HG02981 (cell line): ENCODE measurements around the gene SUGCT.
"Not testable (repeated sequence)": the region's sequence is repeated elsewhere in the genome, so short reads cannot be mapped to it uniquely, and the experiment has no call there.

Source experiments
- ATAC-seq: cut with Tn5 transposase; IDR thresholded peaks from one replicate; pipeline ENCODE4 v1.9.1; 2021; ENCODE audit warnings: mild to moderate bottlenecking, moderate library complexity; ENCODE audit not compliant: unreplicated experiment

The SUGCT gene

GRCh38 chr7:40393660-40394059, 258.9 kb downstream of the SUGCT start:
- ATAC-seq = no peak

GRCh38 chr7:40394400-40394799, 259.6 kb downstream of the SUGCT start:
- no peak for ATAC-seq

DNA sequence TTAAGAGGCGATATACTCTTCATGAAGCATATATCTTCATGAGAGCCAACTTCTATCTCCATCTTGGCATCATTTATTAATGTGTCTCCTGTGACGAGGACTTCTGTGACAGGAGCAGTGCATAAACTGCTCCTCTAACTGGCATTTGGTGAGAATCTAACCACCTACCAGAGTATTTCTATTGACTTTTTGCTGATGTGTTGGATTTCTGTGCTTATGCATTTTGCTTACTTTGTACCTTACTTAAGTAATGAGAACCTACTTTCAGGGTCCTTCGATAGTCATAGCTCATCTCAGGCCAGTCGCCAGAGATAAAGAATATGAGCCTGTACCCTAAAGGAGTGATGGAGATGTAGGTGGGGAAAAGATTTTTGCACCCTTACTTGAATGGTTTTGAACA, 265.7 kb downstream of the SUGCT start:
- no peak for ATAC-seq

- ATAC-seq = no peak
Measured at GRCh38 chr7:40401406-40401805, 266.6 kb downstream of the SUGCT start.

- no peak for ATAC-seq
Measured at GRCh38 chr7:40402661-40403060, 267.9 kb downstream of the SUGCT start.

DNA sequence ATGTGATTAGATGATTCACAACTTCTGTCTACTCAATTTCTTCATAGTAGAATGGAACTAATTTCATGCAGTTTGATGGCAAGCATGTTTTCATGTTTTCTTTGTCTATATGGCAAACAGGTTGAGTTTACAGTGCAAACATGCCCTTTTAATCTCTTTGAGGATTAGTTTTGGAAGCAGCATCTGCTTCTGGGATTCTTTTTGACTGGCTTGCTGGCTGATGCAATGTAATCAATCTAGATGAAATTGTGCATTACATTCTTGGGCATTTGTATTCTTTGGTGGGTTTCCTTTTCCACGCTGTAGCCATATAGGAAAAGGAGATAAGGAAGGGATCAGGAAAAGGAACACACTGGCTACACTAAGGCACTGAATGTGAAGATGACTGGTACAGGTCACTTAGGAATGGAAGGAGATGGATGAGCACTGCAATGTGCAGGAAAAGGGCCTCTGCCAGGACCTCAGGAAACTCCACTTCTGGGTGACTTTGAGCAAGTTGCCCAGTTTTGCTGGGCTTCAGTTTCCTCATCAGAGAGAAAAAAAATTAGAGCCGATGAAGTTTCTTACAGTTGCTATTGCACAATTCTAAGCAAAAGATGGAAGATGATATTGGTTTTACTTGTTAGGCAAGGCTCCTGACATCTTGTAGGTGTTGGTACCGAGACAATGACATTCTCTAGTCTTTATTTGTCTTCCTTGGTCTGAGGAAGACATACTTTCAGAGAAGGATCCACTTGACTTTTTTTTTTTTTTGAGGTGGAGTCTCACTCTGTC, 269.1 kb downstream of the SUGCT start:
- ATAC-seq = no peak

- no peak for ATAC-seq
Measured at GRCh38 chr7:40405991-40406390, 271.2 kb downstream of the SUGCT start.

- no peak for ATAC-seq
Measured at GRCh38 chr7:40412323-40412722, 277.5 kb downstream of the SUGCT start.

- not testable (repeated sequence) for ATAC-seq
Measured at GRCh38 chr7:40414704-40415103, 279.9 kb downstream of the SUGCT start.

GRCh38 chr7:40418448-40418847, 283.6 kb downstream of the SUGCT start:
- no peak for ATAC-seq

DNA sequence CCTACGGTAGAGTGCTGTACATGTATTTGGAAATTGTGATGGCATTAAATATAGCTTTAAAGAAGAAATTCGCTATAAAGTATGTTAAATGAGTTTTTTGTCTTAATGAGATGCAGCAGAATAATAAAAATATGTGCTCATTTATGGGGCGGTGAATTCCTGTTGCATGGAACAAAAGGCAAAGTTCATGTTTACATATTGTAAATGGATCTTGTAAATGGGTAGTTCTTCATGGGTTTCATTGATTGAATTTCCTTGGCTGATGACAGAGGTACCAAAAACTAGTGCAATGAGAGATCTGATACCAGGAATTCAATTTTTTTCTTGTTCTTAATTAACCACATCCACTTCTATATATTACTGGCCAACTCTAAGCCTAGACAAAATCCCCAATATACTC, 284.2 kb downstream of the SUGCT start:
- no peak for ATAC-seq

DNA sequence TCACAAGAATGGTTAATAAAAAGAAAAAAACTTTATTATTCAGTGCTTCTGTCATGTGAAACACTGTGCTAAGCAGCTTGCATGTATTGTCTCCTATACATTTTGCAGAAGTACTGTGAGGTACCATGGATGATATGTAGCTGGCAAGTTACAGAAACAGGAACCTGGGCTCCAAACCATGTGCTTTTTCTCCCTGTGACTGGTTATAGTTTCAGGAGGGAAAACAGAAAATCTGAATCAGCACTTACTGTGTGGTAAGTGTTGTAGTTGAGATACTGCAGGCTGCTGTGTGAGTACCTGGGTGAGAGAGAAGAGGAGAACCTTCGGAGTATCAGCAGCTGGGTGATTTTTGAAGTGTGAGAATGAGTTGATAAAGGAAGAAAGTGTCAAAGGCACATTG, 285.0 kb downstream of the SUGCT start:
- ATAC-seq = no peak

DNA sequence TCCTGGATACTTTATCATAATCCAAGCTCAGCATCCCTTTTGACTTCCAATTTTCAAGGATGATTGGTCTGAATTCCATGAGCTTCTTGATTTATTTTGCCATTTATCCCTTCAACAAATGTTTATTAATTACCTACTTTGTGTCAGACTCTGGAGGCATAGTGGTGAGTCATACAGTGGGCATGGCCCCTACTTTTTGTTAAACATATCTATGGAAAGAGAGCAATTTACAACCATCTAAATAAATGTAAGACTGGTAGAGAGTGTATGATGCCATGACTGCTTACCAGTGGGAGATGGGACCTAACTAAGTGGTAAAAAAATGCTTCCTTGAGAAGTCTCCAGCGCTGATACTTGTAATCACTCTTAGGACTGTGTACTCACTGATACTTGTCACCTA, 286.6 kb downstream of the SUGCT start:
- ATAC-seq = no peak

DNA sequence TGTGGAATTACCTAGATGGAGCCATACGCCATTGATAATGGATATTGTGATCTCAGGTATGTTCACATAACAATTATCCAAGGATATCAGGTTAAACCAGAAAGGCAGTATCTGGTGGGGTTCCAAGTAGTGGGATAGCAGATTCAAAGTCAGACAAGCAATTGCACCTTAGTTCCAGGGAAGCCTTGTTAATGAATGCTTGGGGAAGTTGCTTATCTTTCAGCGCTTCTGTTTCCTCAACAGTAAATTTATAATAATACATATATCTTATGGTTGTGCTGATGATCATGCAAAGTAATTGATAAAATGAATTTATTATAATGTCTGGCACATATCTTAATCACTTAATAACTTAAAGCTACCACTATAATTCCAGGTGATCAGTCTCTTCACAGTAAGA, 290.9 kb downstream of the SUGCT start:
- ATAC-seq = no peak

GRCh38 chr7:40428421-40428820, 293.6 kb downstream of the SUGCT start:
- ATAC-seq = no peak

GRCh38 chr7:40429826-40430225, 295.0 kb downstream of the SUGCT start:
- ATAC-seq = no peak

DNA sequence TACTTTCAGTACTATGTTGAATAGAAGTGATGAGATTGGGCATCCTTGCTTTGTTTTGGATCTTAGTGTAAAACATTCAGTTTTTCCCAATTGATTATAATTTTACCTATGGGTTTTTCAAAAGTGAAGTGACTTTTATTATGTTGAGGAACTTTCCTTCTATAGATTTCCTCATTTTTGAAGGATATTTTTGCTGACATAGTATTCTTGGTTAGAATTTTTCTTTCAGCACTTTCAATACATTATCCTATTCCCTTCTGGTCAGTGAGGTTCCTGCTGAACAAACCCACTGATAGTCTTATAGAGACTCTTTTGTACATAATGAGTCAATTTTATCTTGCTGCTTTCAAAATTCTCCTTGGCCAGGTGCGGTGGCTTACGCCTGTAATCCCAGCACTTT, 297.2 kb downstream of the SUGCT start:
- no peak for ATAC-seq

DNA sequence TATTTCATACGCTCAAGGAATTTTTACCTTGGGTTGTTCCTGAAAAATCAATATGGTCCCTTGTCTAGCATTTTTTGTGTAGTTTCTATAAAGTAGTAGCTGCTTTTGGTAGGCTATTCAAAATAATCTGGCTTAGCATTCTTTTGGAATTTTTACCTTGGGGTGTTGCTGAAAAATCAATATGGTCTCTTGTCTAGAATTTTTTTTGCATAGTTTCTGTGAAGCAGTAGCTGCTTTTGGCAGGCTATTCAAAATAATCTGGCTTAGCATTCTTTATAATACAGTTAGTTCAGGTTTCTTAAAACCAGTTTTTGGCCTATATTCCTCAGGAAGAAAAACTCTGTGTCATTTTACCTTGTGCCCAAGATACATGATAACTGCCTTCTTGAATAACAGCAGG, 301.9 kb downstream of the SUGCT start:
- ATAC-seq = no peak

DNA sequence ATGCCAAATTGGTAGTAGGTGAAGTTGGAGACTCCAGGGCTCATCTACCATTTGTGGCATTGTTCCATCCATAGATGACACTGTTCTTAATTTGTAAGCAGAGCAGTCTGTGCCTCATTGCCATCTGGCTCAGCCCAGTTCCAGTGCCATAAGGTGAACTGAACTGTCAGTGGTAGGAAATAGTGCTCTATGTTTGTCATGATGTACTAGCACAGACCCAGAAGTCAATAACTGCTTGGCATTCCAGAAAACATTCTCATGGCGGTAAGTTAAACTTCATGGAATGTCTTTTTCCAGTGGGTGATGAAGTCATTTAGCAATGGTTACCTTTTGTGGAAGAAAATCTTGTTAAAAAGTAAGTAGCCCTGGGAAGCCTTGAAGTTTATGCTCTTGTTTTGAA, 302.7 kb downstream of the SUGCT start:
- ATAC-seq = no peak

GRCh38 chr7:40437936-40438634, 303.3 kb downstream of the SUGCT start:
- no peak for ATAC-seq

- no peak for ATAC-seq
Measured at GRCh38 chr7:40439686-40440085, 304.9 kb downstream of the SUGCT start.

- no peak for ATAC-seq
Measured at GRCh38 chr7:40447345-40447744, 312.5 kb downstream of the SUGCT start.

DNA sequence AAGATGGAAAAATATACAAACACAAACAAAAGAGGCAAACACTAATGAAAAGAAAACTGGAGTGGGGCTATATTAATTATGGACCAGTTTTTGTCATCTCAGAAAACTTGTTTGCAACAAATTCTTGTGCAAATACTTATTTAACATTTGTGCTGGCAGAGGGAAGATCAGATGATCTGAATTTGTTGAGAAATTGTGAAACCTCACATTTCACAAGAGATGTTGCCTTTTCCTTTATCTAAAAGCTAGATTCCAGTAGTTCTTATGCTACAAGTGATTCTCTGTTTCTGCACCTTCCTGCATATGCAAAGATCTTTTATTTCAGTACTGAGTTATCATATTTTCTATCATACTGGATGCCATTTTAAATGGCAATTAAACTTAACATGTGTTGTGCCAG, 320.7 kb downstream of the SUGCT start:
- no peak for ATAC-seq
